Effector CD4-positive, alpha-beta T cell (primary cell): ENCODE results near the gene ZNF563.

Source experiments
- DNase-seq: peaks from one replicate; pipeline ENCODE4 v3.0.0-alpha.2; 2020

ZNF563 gene

GRCh38 chr19:12294249-12295158 lies 38.9 kb downstream of the ZNF563 start, which contains the start of gene ZNF44:
TSS of gene ZNF44 (minus strand) at chr19:12294883. CDS start at chr19:12294694, 189 bp downstream.
- DNase-seq: peak; percentile 93

GRCh38 chr19:12293777-12294248 lies 39.6 kb downstream of the ZNF563 start:
- DNase-seq: peak; percentile 36

GRCh38 chr19:12289790-12290065 lies 43.7 kb downstream of the ZNF563 start:
- no peak for DNase-seq

- no peak for DNase-seq
These were observed 45.4 kb downstream of the ZNF563 start for GRCh38 chr19:12287958-12288500.

- DNase-seq: no peak
These were observed 48.8 kb downstream of the ZNF563 start for GRCh38 chr19:12284631-12285030.

GRCh38 chr19:12284226-12284625 lies 49.2 kb downstream of the ZNF563 start:
- no peak for DNase-seq

- no peak for DNase-seq
These were observed 54.7 kb downstream of the ZNF563 start for GRCh38 chr19:12278713-12279112.

GRCh38 chr19:12272980-12273901 lies 60.2 kb downstream of the ZNF563 start:
- DNase-seq: no peak

- no peak for DNase-seq
These were observed 61.0 kb downstream of the ZNF563 start for GRCh38 chr19:12272386-12272785.

GRCh38 chr19:12270854-12271253 lies 62.6 kb downstream of the ZNF563 start:
- DNase-seq: no peak
